RWPE1 (cell line): ENCODE measurements around the gene INHBE.

ENCODE experiments used
- CTCF ChIA-PET: fragments of 350-600 bp; sonication (Branson Sonifier 250); formaldehyde crosslinking; extraction: SDS; loops from one replicate; lab custom pipeline; 2021; lab: Yijun Ruan, JAX
- POLR2A ChIA-PET: fragments of 400-600 bp; formaldehyde crosslinking; extraction: SDS; loops from one replicate; lab custom pipeline; 2020; ENCODE audit warnings: antibody characterized with exemption; ENCODE audit not compliant: low non-redundant PET; lab: Yijun Ruan, JAX
- DNase-seq: peaks from one replicate; pipeline ENCODE4 v3.0.0; 2012; ENCODE audit warnings: low spot score
- H3K27ac ChIP-seq: fragments of 450-650 bp; 2 replicates; pipeline ENCODE4 v1.5.1; 2017
- TF ChIP-seq, protein P1 (sequence below): fragments of 450-650 bp; conservative IDR thresholded peaks from 2 replicates; pipeline ENCODE4 v1.5.1; 2017; ENCODE audit warnings: low read depth, mild to moderate bottlenecking

The INHBE gene

DNA sequence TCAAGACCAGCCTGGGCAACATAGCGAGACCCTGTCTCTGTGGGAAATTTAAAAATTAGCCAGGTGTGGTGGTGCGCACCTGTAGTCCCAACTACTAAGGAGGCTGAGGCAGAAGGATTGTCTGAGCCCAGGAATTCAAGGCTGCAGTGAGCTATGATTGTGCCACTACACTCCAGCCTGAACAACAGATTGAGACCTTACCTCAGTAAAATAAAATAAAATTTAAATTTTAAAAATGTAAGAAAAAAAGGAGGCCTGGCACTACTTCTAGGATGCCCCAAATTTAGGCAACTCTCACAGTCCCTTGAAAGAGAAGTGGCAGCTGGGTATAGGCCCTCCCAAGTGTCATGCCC, 918 bp upstream of the INHBE start:
- POLR2A ChIA-PET = no interaction called here
- CTCF ChIA-PET = interaction anchor here (0.6 to 0.8 kb wide), 2 partner anchors 47 to 161 kb away, joined by 3 to 6 read pairs; no protein-coding TSS in a partner anchor
- peak overlapping the region; percentile 97 for H3K27ac ChIP-seq
- TF ChIP-seq, protein P1, sequence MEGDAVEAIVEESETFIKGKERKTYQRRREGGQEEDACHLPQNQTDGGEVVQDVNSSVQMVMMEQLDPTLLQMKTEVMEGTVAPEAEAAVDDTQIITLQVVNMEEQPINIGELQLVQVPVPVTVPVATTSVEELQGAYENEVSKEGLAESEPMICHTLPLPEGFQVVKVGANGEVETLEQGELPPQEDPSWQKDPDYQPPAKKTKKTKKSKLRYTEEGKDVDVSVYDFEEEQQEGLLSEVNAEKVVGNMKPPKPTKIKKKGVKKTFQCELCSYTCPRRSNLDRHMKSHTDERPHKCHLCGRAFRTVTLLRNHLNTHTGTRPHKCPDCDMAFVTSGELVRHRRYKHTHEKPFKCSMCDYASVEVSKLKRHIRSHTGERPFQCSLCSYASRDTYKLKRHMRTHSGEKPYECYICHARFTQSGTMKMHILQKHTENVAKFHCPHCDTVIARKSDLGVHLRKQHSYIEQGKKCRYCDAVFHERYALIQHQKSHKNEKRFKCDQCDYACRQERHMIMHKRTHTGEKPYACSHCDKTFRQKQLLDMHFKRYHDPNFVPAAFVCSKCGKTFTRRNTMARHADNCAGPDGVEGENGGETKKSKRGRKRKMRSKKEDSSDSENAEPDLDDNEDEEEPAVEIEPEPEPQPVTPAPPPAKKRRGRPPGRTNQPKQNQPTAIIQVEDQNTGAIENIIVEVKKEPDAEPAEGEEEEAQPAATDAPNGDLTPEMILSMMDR = no peak
- DNase-seq = no peak

DNA sequence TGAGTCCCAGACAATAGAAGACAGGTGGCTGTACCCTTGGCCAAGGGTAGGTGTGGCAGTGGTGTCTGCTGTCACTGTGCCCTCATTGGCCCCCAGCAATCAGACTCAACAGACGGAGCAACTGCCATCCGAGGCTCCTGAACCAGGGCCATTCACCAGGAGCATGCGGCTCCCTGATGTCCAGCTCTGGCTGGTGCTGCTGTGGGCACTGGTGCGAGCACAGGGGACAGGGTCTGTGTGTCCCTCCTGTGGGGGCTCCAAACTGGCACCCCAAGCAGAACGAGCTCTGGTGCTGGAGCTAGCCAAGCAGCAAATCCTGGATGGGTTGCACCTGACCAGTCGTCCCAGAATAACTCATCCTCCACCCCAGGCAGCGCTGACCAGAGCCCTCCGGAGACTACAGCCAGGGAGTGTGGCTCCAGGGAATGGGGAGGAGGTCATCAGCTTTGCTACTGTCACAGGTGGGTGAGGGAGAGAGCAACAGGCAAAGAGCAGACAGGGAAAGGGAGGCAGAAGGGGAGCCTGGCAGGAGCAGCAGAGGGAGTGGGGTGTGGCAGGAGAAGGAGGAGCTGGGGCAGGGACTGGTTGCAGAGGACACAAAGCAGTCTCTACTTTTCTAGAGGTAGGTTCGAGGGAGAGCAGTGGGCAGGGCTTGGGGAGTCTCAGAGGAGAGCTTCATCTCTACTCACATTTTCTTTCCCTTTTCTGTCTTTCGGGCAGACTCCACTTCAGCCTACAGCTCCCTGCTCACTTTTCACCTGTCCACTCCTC, 452 bp downstream of the INHBE start:
- H3K27ac ChIP-seq = peak overlapping the region; percentile 97
- DNase-seq = no peak

DNA sequence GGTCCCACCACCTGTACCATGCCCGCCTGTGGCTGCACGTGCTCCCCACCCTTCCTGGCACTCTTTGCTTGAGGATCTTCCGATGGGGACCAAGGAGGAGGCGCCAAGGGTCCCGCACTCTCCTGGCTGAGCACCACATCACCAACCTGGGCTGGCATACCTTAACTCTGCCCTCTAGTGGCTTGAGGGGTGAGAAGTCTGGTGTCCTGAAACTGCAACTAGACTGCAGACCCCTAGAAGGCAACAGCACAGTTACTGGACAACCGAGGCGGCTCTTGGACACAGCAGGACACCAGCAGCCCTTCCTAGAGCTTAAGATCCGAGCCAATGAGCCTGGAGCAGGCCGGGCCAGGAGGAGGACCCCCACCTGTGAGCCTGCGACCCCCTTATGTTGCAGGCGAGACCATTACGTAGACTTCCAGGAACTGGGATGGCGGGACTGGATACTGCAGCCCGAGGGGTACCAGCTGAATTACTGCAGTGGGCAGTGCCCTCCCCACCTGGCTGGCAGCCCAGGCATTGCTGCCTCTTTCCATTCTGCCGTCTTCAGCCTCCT, 1.1 kb downstream of the INHBE start:
- H3K27ac ChIP-seq = peak overlapping the region; percentile 97
- CTCF ChIA-PET = interaction anchor here (0.5 to 1.4 kb wide), 5 partner anchors 9 to 242 kb away, joined by 3 to 4 read pairs (median 3); no protein-coding TSS in a partner anchor
- TF ChIP-seq, protein P1 = peak; percentile 46
- POLR2A ChIA-PET = no interaction called here
- DNase-seq = no peak

More for the DNA sequence above, 452 bp downstream of the INHBE start:
- POLR2A ChIA-PET = no interaction called here
- TF ChIP-seq, protein P1 = no peak
- CTCF ChIA-PET = interaction anchor here (0.5 to 1.4 kb wide), 5 partner anchors 61 to 241 kb away, joined by 3 to 4 read pairs (median 3); no protein-coding TSS in a partner anchor

DNA sequence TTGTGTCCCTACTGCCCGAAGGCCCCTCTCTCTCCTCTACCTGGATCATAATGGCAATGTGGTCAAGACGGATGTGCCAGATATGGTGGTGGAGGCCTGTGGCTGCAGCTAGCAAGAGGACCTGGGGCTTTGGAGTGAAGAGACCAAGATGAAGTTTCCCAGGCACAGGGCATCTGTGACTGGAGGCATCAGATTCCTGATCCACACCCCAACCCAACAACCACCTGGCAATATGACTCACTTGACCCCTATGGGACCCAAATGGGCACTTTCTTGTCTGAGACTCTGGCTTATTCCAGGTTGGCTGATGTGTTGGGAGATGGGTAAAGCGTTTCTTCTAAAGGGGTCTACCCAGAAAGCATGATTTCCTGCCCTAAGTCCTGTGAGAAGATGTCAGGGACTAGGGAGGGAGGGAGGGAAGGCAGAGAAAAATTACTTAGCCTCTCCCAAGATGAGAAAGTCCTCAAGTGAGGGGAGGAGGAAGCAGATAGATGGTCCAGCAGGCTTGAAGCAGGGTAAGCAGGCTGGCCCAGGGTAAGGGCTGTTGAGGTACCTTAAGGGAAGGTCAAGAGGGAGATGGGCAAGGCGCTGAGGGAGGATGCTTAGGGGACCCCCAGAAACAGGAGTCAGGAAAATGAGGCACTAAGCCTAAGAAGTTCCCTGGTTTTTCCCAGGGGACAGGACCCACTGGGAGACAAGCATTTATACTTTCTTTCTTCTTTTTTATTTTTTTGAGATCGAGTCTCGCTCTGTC, 1.8 kb downstream of the INHBE start:
- POLR2A ChIA-PET = no interaction called here
- DNase-seq = no peak
- peak overlapping the region; percentile 97 for H3K27ac ChIP-seq
- CTCF ChIA-PET = interaction anchor here (0.6 kb wide), 1 partner anchor 9 kb away, joined by 4 read pairs; no protein-coding TSS in a partner anchor
- TF ChIP-seq, protein P1 = no peak

DNA sequence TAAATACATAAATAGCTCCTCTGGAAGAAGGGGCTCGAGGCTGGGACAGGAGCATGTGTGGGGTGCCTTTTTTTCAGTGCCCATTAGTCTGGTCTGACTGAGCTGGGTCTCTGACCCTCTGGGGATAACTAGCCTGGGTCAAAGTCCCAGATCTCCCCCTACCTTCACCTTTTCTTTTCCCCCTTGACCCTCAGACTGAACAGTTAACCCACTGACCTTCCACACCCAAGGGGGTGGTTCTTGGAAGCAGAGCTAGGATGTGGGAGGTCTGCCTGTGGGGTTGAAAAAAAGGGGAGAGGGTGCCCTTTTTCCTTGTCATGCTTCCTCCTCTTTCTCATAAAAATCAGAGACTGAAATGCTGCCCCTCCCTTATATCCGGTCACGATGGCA, 3.6 kb downstream of the INHBE start:
- H3K27ac ChIP-seq = peak overlapping the region; percentile 97
- ChIA-PET POLR2A (no interaction called here), CTCF (interaction anchor here (0.5 to 1.4 kb wide), 14 partner anchors 13 to 258 kb away, joined by 3 to 5 read pairs (median 4); no protein-coding TSS in a partner anchor)
- DNase-seq = no peak
- TF ChIP-seq, protein P1 = no peak
